ENCODE results near the gene TBK1.

Gene TBK1

DNA sequence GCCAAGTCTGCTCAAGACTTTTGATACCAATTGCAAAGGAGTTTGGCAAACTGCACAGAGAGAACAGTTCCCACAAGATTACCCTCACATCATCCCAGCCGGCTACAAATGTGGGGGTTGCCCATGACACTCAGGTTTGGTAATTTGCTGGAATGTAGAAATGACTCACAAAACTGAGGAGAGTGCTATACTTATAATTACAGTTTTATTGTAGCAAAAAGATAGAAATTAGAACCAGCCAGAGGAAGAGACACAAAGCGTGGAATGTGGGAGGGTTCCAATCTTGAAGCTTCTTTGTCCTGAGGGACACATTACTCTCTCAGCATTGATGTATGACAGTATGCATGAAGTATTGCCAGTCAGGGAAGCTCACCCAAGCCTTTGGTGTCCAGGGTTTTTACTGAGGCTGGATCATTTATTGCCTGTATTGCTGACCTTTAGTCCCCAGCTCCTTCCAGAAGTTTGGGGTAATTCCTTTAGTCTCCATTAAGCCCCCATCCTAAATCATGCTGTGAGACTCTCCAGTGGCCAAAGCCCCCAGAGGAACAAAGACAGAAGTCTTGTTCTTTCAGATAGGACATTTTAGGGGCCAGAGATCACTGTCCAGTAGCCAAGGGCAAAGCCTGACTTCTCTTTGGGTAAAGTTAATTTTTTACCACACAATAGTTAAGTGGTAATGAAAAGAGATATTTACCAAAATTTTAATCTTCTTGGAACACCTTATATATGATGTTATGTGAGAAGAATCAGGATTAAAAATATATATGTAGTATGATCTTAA lies 9.9 kb downstream of the TBK1 start:
- ATAC-seq (ENCODE audit: low read depth), result no peak
- Mint-ChIP-seq H3K4me3 (no peak overlapping the region), H3K27ac (no peak overlapping the region), H3K4me1 (peaks cover 19% of the 10 kb centered on the region), H3K9me3 (no peaks in the 10 kb centered on the region), H3K27me3 (no peaks in the 10 kb centered on the region), H3K36me3 (peaks cover 17% of the 10 kb centered on the region)
- DNase-seq (ENCODE audit: low spot score in 2 of 2), result no peak

DNA sequence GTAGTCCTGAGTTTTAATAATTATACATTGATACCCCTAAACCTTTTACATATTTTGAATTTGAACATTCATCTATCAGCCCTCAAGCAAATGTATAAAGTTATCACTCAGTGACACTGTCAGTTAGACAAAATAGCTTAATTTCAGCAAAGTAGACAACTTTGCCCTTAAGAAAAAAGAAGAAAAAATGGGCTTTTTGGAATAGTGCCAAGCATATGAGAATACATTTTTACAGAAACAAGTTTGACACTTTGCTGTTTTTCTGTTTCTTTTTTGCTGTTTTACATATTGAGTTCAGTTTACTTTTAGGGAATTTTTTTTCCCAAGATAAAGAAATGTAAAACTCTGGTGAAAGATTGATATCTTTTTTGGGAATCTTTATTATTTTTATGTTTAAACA lies 14.3 kb downstream of the TBK1 start:
- H3K27me3 Mint-ChIP-seq, result no peaks in the 10 kb centered on the region
- DNase-seq (ENCODE audit: low spot score in 2 of 2) (no peak), ATAC-seq (ENCODE audit: low read depth) (no peak)
- no peak overlapping the region for H3K27ac Mint-ChIP-seq
- peaks cover 28% of the 10 kb centered on the region for H3K36me3 Mint-ChIP-seq
- H3K4me1 Mint-ChIP-seq, result peaks cover 7% of the 10 kb centered on the region
- H3K9me3 Mint-ChIP-seq, result no peaks in the 10 kb centered on the region
- no peak overlapping the region for H3K4me3 Mint-ChIP-seq

DNA sequence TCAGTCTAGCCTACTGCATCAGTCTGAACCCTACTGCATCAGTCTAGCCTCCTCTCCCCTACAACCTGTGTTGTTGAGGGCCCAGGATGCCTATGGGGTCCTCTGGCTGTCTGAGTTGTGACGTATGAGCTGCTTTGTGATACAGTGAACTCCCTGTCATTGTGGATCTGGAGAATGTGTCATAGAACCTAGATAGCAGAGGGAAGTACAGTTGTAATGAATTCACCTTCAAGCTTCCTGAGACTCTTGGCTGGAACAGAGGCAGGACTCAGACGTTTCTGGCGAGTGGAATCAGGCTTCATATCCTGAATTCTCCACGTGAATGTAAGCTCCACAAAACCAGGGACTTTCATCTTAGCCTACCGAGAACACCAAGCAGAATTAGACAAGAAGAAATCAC lies 17.0 kb downstream of the TBK1 start:
- no peak overlapping the region for H3K27ac Mint-ChIP-seq
- peaks cover 36% of the 10 kb centered on the region for H3K36me3 Mint-ChIP-seq
- ATAC-seq (ENCODE audit: low read depth) (no peak), DNase-seq (ENCODE audit: low spot score in 2 of 2) (no peak)
- H3K9me3 Mint-ChIP-seq, result no peaks in the 10 kb centered on the region
- H3K4me1 Mint-ChIP-seq, result peaks cover 11% of the 10 kb centered on the region
- H3K4me3 Mint-ChIP-seq, result no peak overlapping the region
- no peaks in the 10 kb centered on the region for H3K27me3 Mint-ChIP-seq

DNA sequence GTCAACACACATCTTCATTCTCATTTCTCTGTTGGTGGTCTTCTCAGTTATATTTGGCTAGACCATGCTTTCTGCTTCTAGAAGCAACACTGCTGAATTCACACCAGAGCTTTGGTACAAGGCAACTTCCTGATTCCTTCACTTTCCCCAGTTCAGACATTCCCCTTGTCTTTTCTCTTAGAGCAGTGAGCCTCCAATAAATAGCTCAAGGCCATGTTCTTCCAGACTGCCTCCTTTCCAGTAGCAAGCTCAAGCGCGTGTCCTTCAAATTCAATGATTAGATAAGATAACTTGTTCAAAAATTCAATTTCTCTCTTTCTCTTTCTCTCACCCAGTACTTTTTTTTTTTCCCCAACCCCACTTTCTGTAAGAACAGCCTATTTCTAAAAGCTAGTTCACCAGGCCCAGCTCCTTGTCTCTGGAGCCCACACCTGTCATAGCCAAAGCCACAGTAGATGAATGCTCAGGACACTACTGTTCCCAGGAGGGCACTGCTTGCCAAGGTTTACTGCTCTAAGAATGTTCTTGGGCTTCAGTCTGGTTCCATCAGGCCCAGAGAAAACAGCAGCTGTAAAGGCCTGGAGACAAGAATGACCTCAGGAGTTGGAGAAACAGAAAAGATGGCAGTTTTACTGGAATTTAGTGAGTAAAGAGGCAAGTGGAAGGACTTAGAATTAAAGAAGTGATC lies 17.7 kb downstream of the TBK1 start:
- DNase-seq (ENCODE audit: low spot score in 2 of 2) (no peak), ATAC-seq (ENCODE audit: low read depth) (no peak)
- Mint-ChIP-seq H3K27ac (peak overlapping the region; percentile 58), H3K27me3 (no peaks in the 10 kb centered on the region), H3K4me1 (peaks cover 11% of the 10 kb centered on the region), H3K36me3 (peaks cover 37% of the 10 kb centered on the region), H3K9me3 (no peaks in the 10 kb centered on the region), H3K4me3 (no peak overlapping the region)

DNA sequence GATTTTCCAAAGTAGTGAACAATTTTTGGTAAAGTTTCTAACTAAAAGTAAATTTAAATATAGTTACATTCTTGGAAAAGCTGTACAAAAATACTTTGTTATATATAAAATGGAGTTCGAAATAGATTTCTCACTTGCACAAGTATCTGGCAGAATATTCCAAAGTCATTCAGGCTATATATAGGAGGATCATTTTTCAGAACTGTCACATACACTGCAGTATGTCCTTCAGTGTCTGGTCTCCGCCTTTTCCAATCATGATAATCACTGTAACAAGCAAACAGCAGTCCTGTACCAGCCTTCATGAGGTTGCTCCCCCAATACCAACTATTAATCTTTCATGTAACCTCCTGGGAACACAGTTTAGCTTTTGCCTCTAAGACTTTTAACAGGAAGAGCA lies 18.6 kb downstream of the TBK1 start:
- Mint-ChIP-seq H3K27ac (peak overlapping the region; percentile 6), H3K4me3 (no peak overlapping the region), H3K27me3 (no peaks in the 10 kb centered on the region), H3K36me3 (peaks cover 43% of the 10 kb centered on the region), H3K4me1 (peaks cover 11% of the 10 kb centered on the region), H3K9me3 (no peaks in the 10 kb centered on the region)
- ATAC-seq (ENCODE audit: low read depth), result no peak
- DNase-seq (ENCODE audit: low spot score in 2 of 2), result no peak

DNA sequence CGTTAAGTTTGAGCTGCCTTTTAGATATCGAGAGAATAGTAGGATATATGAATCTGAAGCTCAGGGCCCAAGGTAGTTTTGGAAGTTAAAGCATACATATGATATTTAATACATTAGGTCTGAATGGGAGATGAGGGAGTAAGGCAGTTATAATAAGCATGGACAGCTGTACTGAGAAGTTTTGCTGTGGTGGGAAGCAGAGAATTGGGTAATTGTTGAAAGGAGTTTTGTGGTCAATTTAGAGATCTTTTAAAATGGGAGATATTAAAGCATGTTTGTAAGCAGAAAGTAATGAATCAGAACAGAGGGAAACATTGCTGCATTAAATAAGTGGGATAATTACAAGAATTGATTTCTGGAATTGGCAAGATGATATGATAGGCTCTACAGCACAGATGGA lies 21.3 kb downstream of the TBK1 start:
- Mint-ChIP-seq H3K4me3 (no peak overlapping the region), H3K4me1 (peaks cover 15% of the 10 kb centered on the region), H3K27me3 (no peaks in the 10 kb centered on the region), H3K9me3 (no peaks in the 10 kb centered on the region), H3K27ac (no peak overlapping the region), H3K36me3 (peaks cover 57% of the 10 kb centered on the region)
- ATAC-seq (ENCODE audit: low read depth) (no peak), DNase-seq (ENCODE audit: low spot score in 2 of 2) (no peak)

DNA sequence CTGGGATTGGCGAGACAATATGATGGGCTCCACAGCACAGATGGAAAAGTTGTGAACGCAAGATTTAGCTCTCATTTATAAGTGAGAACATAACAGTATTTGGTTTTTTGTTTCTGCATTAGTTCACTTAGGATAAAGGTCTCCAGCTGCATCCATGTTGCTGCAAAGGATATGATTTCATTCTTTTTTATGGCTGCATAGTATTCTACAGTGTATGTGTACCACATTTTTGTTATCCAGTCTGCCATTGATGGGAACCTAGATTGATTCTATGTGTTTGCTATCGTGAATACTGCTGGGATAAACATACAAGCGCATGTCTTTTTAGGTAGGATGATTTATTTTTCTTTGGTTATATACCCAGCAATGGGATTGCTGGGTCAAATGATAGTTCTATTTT lies 23.6 kb downstream of the TBK1 start:
- no peak for DNase-seq (ENCODE audit: low spot score in 2 of 2)
- Mint-ChIP-seq H3K36me3 (peaks cover 46% of the 10 kb centered on the region), H3K9me3 (no peaks in the 10 kb centered on the region), H3K4me3 (no peak overlapping the region), H3K27me3 (no peaks in the 10 kb centered on the region), H3K4me1 (peaks cover 8% of the 10 kb centered on the region), H3K27ac (no peak overlapping the region)
- no peak for ATAC-seq (ENCODE audit: low read depth)

DNA sequence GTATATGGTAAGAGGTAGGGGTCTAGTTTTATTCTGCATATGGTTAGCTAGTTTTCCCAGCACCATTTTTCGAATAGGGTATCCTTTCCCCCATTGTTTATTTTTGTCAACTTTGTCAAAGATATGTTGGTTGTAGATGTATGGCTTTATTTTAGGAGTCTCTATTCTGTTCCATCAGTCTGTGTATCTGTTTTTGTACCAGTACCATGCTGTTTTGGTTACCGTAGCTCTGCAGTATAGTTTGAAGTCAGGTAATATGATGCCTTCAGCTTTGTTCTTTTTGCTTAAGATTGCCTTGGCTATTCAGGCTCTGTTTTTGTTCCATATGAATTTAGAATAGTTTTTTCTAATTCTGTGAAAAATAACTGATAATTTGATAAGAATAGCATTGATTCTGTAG lies 24.9 kb downstream of the TBK1 start:
- peaks cover 44% of the 10 kb centered on the region for H3K36me3 Mint-ChIP-seq
- no peaks in the 10 kb centered on the region for H3K27me3 Mint-ChIP-seq
- ATAC-seq (ENCODE audit: low read depth) (no peak), DNase-seq (ENCODE audit: low spot score in 2 of 2) (no peak)
- H3K27ac Mint-ChIP-seq, result no peak overlapping the region
- no peaks in the 10 kb centered on the region for H3K9me3 Mint-ChIP-seq
- peaks cover 8% of the 10 kb centered on the region for H3K4me1 Mint-ChIP-seq
- no peak overlapping the region for H3K4me3 Mint-ChIP-seq

DNA sequence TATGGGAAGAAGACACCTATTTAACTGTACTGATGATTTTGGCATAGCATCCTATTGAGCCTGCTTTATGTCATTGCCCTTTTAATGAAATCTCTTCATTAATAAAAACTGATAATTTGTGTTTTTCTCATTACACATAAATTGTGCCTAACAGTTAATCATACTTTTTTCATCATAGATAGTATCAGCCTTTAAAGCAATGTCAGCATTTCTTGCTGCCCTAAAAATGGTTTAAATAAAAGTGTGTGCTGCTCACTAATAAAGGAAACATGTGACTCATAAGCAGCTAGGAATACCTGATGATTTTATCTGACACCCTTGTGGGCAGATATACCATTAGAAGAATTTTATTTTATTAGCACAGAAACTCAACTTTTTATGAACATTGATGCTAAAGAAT lies 26.7 kb downstream of the TBK1 start:
- no peak for DNase-seq (ENCODE audit: low spot score in 2 of 2)
- H3K4me1 Mint-ChIP-seq, result peaks cover 5% of the 10 kb centered on the region
- H3K27ac Mint-ChIP-seq, result no peak overlapping the region
- ATAC-seq (ENCODE audit: low read depth), result no peak
- H3K9me3 Mint-ChIP-seq, result no peaks in the 10 kb centered on the region
- peaks cover 39% of the 10 kb centered on the region for H3K36me3 Mint-ChIP-seq
- no peaks in the 10 kb centered on the region for H3K27me3 Mint-ChIP-seq
- H3K4me3 Mint-ChIP-seq, result no peak overlapping the region

DNA sequence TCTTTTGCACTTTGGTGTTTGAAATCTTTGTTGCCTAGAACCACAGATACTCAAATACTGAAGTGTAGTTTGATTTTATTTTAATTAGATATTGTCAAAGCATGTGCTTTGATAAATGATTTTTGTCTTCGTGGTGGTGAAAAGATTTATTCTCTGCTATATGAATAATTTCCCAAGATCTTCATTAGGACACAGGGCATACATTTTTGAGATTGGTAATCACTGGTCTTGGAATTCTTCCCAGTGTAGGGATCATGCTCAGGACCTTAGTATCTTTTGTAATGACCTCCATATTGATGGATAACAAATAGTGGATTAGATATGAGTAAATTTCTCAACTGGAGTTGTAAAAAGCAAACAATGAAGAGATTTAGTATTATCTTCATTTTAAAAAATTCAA lies 28.2 kb downstream of the TBK1 start:
- no peaks in the 10 kb centered on the region for H3K27me3 Mint-ChIP-seq
- ATAC-seq (ENCODE audit: low read depth), result no peak
- peaks cover 28% of the 10 kb centered on the region for H3K36me3 Mint-ChIP-seq
- no peaks in the 10 kb centered on the region for H3K9me3 Mint-ChIP-seq
- DNase-seq (ENCODE audit: low spot score in 2 of 2), result no peak
- no peak overlapping the region for H3K27ac Mint-ChIP-seq
- peaks cover 5% of the 10 kb centered on the region for H3K4me1 Mint-ChIP-seq
- H3K4me3 Mint-ChIP-seq, result no peak overlapping the region

DNA sequence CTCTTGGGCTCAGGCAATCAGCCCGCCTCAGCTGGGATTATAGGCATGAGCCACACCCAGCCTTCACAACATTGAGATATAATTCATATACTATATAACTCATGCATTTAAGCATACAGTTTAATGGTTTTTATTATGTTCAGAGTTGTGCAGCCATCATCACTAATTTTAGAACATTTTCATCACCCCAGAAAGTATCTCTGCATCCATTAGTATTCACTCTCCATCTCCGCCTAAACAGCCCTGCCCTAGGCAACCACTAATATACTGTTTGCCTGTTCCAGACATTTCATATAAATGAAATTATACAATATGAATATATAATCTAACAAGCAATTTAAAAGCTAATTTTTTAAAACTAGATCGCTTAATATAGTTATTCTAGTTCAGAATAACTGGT lies 34.7 kb downstream of the TBK1 start:
- no peak overlapping the region for H3K4me3 Mint-ChIP-seq
- no peaks in the 10 kb centered on the region for H3K9me3 Mint-ChIP-seq
- no peak overlapping the region for H3K27ac Mint-ChIP-seq
- no peaks in the 10 kb centered on the region for H3K4me1 Mint-ChIP-seq
- H3K36me3 Mint-ChIP-seq, result peaks cover 10% of the 10 kb centered on the region
- H3K27me3 Mint-ChIP-seq, result no peaks in the 10 kb centered on the region
- DNase-seq (ENCODE audit: low spot score in 2 of 2) (no peak), ATAC-seq (ENCODE audit: low read depth) (no peak)

DNA sequence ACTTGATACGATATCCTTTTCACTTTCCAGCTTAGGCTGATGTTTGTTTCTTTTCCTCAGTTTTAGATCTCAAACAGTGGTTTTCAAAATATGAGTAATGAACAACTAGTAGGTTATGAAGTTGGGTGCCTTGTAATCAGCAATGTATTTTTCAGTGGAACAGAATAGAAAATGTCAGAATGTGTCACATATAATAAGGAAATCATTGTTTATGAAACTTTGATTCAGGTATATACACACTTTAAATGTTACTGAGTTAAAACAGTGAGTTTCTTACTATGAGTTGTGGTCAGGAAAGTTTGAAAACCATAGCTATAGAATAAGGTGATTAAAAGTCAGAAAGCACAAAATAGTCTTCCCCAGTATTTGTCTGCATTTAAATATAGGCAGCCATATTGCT lies 39.8 kb downstream of the TBK1 start:
- ATAC-seq (ENCODE audit: low read depth) (no peak), DNase-seq (ENCODE audit: low spot score in 2 of 2) (no peak)
- Mint-ChIP-seq H3K9me3 (no peaks in the 10 kb centered on the region), H3K27ac (no peak overlapping the region), H3K36me3 (peaks cover 8% of the 10 kb centered on the region), H3K4me1 (no peaks in the 10 kb centered on the region), H3K4me3 (no peak overlapping the region), H3K27me3 (no peaks in the 10 kb centered on the region)

DNA sequence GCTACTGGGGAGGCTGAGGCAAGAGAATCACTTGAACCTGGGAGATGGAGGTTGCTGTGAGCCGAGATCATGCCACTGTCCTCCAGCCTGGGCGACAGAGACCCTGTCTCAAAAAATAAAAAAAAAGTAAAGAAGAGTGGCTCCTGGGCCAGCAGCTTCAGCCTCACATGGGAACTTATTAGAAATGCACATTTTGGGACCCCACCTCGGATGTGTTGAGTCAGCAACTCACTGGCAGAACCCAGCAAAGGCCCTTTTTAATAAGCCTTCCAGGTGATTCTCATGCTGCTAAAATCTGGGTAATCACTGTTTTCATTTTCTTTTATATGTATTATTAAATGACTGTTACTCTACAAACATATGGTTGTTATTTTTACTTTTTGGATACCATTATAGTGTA lies 41.6 kb downstream of the TBK1 start:
- H3K27ac Mint-ChIP-seq, result no peak overlapping the region
- peaks cover 12% of the 10 kb centered on the region for H3K36me3 Mint-ChIP-seq
- ATAC-seq (ENCODE audit: low read depth) (no peak), DNase-seq (ENCODE audit: low spot score in 2 of 2) (no peak)
- no peaks in the 10 kb centered on the region for H3K9me3 Mint-ChIP-seq
- H3K27me3 Mint-ChIP-seq, result no peaks in the 10 kb centered on the region
- H3K4me1 Mint-ChIP-seq, result no peaks in the 10 kb centered on the region
- H3K4me3 Mint-ChIP-seq, result no peak overlapping the region

DNA sequence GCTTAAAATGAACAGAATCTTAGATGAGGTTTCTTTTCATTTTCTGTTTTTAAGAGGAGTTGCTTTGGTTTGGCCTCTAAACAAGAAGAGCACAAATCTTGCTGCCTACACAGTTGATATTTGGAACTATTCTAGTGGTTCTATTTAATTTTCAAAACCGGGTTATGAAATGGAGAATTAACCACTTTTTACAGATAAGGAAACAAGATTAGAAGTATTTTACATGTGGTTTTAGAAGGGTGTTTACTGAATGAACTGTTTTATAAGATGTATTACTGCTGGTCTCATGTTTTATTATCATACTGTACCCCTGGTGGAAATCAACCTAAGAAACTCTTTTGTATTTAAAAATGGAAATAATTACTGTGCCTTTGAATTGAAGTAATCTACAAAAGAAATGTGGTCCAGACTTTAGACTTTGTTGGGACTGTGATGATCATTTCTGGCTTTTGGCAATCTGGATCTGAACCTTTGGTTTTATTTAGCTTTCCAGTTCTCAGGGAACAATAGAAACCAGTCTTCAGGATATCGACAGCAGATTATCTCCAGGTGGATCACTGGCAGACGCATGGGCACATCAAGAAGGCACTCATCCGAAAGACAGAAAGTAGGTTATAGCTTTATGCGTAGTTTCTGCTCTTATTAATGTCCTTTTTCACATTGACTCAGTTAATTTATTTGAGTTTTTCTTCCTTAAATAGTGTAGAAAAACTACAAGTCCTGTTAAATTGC lies 43.2 kb downstream of the TBK1 start:
- Mint-ChIP-seq H3K27me3 (no peaks in the 10 kb centered on the region), H3K36me3 (peaks cover 12% of the 10 kb centered on the region), H3K9me3 (no peaks in the 10 kb centered on the region), H3K27ac (peak overlapping the region; percentile 45), H3K4me3 (no peak overlapping the region), H3K4me1 (no peaks in the 10 kb centered on the region)
- ATAC-seq (ENCODE audit: low read depth) (no peak), DNase-seq (ENCODE audit: low spot score in 2 of 2) (no peak)
